HK-2 (cell line): Measurements from ENCODE around the gene COL4A2.
"Not testable (repeated sequence)": the region's sequence is repeated elsewhere in the genome, so short reads cannot be mapped to it uniquely, and the experiment has no call there.

Source experiments
- DNase-seq: peaks from one replicate; pipeline ENCODE4 v3.0.0-alpha.2; 2018; ENCODE audit not compliant: unreplicated experiment

Gene COL4A2

GRCh38 chr13:110496281-110496680 lies 189.2 kb downstream of the COL4A2 start:
- no peak for DNase-seq

DNA sequence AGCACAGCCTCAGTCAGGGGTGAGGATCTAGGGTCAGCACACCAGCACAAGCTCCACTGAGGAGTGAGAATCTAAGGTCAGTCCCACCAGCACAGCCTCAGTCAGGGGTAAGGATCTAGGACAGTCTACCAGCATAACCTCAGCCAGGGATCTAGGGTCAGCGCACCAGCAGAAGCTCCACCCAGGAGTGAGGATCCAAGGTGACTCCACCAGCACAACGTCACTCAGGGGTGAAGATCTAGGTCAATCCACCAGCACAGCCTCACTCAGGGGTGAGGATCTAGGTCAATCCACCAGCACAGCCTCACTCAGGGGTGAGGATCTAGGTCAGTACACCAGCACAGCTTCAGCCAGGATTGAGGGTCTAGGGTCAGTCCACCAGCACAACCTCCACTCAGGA lies 189.9 kb downstream of the COL4A2 start:
- DNase-seq: no peak

DNA sequence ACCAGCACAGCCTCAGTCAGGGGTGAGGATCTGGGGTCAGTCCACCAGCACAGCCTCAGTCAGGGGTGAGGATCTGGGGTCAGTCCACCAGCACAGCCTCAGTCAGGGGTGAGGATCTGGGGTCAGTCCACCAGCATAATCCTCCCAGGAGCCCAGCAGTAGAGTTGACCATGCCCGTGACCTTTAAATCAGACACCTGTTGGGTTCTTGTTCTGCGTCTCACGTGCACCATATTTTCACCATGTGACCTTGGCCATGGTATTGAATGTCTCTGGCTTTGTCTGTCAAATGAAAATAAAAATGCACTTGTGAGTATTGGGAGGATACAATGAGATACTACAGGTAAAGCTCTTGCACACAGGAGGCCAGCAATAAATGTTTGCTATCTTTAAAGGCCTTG lies 190.8 kb downstream of the COL4A2 start:
- DNase-seq: not testable (repeated sequence)

- DNase-seq: no peak
These were observed 191.2 kb downstream of the COL4A2 start for GRCh38 chr13:110498327-110498726.

- DNase-seq: no peak
These were observed 191.7 kb downstream of the COL4A2 start for GRCh38 chr13:110498765-110499164.

DNA sequence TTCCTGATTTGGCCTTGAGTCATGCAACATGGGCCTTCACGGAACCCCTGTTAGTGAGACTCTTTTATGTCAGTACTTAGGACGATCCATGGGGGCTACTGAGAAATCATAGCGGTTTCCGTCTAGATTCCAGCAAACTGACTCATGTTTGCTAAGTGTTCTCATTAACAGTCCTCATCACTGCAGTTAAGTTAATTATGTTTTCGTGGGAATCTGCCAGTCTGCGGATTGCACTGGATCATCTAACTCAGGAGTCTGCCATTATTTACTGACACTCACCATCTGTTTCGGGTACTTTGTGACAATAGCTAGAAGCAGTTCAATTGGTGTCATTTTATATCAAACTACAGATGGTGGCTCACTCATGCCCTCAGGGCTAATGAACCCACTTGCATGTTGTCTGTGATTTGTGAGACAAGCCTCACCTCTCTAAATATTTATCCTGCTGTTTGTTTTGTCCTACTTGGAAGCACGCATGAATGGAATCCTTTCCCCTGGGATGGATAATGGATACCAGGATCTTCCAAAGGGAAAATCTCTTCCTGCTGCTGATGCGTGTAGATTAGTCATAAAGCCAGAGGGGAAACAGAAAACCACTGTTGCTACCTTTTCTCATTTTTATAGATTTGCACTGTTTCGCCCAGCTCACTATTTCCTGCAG lies 192.7 kb downstream of the COL4A2 start:
- no peak for DNase-seq

DNA sequence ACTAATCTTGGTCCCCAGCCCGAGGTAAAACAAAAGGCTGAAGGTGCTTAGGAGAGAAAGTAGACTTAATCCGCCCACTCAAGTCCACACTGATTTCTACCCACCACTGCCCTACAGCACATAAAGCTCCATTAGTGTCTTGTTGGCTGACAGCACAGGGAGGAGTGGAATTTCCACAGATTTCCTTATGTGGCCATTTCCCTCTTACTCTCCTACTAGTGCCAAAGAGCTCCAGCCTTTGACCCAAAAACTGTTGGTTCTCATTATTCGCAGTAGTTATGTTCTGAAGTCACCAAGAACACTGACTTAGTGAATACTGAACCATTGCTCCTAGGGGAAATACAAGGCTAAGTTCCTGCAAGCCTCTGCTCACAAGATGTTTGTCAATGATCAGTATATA lies 193.3 kb downstream of the COL4A2 start:
- no peak for DNase-seq

- DNase-seq: no peak
These were observed 194.1 kb downstream of the COL4A2 start for GRCh38 chr13:110501188-110501587.

DNA sequence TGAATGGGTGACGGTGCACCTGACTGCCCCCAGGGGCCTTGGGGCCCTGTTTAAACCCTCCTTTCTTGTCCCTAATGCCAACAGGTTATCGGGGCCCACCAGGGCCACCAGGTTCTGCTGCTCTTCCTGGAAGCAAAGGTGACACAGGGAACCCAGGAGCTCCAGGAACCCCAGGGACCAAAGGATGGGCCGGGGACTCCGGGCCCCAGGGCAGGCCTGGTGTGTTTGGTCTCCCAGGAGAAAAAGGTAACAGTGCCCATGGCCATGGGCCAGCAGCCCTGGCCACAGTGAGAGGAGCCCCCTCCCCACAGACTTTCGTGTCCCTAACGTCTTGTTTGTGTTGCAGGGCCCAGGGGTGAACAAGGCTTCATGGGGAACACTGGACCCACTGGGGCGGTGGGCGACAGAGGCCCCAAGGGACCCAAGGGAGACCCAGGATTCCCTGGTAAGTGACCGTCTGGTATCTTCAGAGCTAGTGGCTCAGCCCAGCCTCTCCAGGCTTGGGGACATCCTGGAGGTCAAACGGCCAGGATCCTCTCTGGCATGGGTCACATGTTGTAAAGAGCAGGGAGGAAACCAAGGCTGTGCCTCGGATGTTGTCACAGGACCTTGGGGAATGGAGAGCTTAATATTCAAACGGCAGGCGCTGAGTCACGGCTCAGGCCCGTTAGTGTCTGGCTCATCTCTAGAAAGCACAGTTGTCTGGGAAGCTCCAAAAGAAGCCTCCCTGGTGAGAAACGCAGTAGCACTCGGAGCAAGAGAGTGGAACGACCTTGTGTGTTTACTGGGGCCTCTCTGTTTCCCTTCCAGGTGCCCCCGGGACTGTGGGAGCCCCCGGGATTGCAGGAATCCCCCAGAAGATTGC lies 196.2 kb downstream of the COL4A2 start:
- DNase-seq: no peak

DNA sequence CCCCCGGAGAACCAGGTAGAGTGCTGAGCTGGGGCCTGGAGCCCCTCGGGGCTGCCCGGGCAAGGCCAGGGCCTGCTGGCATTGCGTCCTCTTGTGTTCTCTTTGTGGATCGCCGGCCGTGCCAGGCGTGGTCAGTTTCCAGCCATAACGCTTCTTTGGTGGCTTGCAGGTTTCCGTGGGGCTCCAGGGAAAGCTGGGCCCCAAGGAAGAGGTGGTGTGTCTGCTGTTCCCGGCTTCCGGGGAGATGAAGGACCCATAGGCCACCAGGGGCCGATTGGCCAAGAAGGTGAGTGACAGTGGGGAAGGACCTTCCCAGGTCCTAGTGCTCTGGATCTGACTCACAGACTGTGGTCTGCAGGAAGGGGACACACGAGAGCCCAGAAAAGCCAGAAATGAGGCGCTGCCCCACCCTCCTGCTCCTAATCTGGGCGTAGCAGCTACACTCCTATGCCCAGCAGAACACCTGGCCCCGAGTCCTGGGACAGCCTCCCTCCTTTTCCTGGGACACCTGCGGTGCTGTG lies 197.0 kb downstream of the COL4A2 start:
- DNase-seq: no peak

- no peak for DNase-seq
These were observed 198.5 kb downstream of the COL4A2 start for GRCh38 chr13:110505594-110505993.

- no peak for DNase-seq
These were observed 199.3 kb downstream of the COL4A2 start for GRCh38 chr13:110506396-110506795.

- no peak for DNase-seq
These were observed 199.9 kb downstream of the COL4A2 start for GRCh38 chr13:110506859-110507566.

DNA sequence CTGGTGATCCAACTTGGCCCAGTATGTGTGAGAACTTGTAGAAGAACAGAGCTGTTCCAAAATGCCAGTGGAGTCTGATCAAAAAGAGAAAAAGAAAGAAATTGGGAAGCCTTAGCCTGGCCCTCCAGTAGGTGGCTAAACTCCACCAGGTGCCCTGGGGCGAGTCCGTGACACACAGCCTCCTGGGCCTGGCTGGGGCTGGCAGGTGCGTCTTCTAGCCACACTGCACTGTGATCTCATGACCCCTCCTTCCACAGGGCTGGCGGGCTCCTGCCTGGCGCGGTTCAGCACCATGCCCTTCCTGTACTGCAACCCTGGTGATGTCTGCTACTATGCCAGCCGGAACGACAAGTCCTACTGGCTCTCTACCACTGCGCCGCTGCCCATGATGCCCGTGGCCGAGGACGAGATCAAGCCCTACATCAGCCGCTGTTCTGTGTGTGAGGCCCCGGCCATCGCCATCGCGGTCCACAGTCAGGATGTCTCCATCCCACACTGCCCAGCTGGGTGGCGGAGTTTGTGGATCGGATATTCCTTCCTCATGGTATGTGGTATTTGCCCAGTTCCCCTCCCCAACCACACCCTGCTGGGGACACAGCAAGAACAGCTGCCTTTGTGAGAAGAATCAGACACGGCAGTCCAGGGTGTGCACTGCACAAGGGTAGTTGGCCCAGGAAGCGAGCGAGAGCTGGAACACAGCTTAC lies 200.7 kb downstream of the COL4A2 start:
- DNase-seq: no peak

DNA sequence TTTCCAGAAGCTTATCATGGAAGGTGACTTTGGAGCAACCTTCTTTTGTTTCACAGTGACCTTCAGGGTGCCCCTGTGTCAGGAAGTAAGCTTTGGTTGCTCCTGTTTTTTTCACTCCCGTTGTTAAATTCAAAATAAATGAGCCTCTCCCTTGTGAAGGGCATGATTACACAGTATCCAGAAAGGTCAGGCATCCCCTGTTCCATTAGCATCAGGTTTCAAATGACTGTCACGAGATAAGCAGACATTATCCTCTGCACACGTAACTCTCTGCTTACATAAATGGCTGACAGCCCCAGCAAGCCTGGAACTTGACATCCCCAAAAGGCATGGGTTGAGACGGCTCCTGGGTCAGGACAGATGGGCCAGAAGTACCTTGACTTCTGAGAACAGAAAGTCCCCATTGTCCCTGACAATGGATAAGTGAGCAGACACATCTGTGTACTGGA lies 202.4 kb downstream of the COL4A2 start:
- DNase-seq: no peak

DNA sequence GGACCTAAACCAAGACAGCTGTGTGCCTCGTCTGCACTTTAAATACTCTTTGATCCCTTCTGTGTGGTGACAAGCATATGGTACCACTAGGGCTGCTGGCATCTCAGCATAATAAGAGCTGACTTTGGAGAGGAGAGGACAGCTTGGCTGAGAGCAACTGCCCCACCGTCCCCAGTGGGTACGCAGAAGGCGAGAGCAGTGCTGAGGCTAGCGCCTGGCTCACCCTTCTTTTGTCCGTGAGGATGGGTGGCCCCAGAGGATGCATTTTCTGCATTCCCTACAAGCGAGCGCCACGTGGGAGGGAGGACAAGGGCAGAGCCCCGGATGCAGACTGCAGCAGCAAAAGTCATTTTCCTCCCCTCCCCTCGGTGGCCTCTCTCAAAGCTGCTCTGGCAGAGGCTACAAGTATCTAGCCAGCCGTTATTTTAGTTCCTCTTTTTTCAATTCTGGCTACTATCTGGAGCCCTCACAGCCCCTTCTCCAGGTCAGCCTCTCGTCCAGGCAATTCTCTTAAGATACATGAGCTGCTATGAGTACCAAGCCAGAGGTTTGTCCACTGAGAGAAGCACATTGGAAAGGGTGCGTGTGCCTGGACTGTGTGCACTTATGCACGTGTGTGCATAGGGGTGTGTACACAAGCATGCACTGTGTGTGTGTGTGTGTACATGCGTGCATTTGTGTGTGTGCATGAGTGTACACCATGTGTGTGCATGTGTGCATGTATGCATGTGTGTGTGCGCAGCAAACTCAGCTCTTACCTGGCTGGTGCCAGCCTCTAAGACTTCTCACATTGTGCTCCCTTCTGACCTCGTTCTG lies 203.1 kb downstream of the COL4A2 start:
- DNase-seq: no peak

DNA sequence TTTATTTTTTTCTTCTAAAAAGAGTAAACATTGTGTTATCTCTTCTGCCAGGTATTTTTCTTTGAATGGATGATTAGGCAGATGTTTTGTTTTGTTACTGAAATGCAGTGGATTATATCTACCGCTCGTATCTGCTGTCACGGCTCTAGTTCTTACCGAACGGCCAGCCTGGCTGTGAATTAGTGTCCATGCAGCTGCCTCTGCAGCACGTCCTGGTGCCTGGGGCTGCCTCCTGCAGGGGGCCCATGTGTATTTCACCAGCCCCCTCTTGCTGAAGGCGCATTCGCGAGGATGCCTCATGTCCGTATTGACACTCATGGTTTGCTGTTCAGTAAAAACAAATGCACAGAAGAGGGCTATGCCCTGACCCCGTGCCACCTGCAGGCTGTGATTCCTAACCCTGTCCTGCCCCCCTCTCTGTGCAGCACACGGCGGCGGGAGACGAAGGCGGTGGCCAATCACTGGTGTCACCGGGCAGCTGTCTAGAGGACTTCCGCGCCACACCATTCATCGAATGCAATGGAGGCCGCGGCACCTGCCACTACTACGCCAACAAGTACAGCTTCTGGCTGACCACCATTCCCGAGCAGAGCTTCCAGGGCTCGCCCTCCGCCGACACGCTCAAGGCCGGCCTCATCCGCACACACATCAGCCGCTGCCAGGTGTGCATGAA lies 204.6 kb downstream of the COL4A2 start:
- no peak for DNase-seq

DNA sequence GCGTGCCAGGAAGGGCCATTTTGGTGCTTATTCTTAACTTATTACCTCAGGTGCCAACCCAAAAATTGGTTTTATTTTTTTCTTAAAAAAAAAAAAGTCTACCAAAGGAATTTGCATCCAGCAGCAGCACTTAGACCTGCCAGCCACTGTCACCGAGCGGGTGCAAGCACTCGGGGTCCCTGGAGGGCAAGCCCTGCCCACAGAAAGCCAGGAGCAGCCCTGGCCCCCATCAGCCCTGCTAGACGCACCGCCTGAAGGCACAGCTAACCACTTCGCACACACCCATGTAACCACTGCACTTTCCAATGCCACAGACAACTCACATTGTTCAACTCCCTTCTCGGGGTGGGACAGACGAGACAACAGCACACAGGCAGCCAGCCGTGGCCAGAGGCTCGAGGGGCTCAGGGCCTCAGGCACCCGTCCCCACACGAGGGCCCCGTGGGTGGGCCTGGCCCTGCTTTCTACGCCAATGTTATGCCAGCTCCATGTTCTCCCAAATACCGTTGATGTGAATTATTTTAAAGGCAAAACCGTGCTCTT lies 205.2 kb downstream of the COL4A2 start:
- no peak for DNase-seq

GRCh38 chr13:110516500-110516899 lies 209.4 kb downstream of the COL4A2 start:
- DNase-seq: no peak
